Renal cortex interstitium (tissue), 15 donors: ENCODE data around the gene PSMA4. TPM values are rescaled to one million over a fixed set of nuclear protein-coding genes. Genes with fewer than 3 reads are reported as not detected.
A peak's percentile ranks its signal among the peaks of the same experiment; 100 is the strongest.
"Not testable (repeated sequence)": the region's sequence is repeated elsewhere in the genome, so short reads cannot be mapped to it uniquely, and the experiment has no call there.

Source experiments
- DNase-seq, 11 donors: peaks; one replicate each; pipeline ENCODE4 v3.0.0-alpha.2; 2013; ENCODE audit warnings: low read depth in 9 of 11, low spot score in 4 of 11; ENCODE audit errors: extremely low read depth in 1 of 11
- long read RNA-seq, 16 experiments: transcript quantifications; one replicate each; lab custom pipeline, GENCODE V29; 2026
- polyA plus RNA-seq, 3 donors: library from polyadenylated mRNA; unstranded; fragments of 120-200 nt; gene quantifications; one replicate each; pipeline ENCODE4 v1.2.1, GENCODE V29; 2013; ENCODE audit not compliant: insufficient read length in 3 of 3

Gene PSMA4
- polyA plus RNA-seq: 100 to 1,000 TPM; 230 to 296 (median 252) TPM
- long read RNA-seq, donor 1, full-length matches to known transcripts: 71 of 243 reads
- long read RNA-seq, donor 1, partial matches to known transcripts: 167 of 243 reads
- long read RNA-seq, donor 1, other reads (novel, unspliced or antisense): 5 of 243 reads
- long read RNA-seq, donor 2, full-length matches to known transcripts: 84 of 235 reads
- long read RNA-seq, donor 2, partial matches to known transcripts: 151 of 235 reads
- long read RNA-seq, donor 2, other reads (novel, unspliced or antisense): 0 of 235 reads
- long read RNA-seq, donor 3, full-length matches to known transcripts: 173 of 529 reads
- long read RNA-seq, donor 3, partial matches to known transcripts: 345 of 529 reads
- long read RNA-seq, donor 3, other reads (novel, unspliced or antisense): 11 of 529 reads
- long read RNA-seq, donor 4, full-length matches to known transcripts: 92 of 398 reads
- long read RNA-seq, donor 4, partial matches to known transcripts: 299 of 398 reads
- long read RNA-seq, donor 4, other reads (novel, unspliced or antisense): 7 of 398 reads
- long read RNA-seq, donor 5: 0 reads
- long read RNA-seq, donor 6, full-length matches to known transcripts: 99 of 288 reads
- long read RNA-seq, donor 6, partial matches to known transcripts: 189 of 288 reads
- long read RNA-seq, donor 6, other reads (novel, unspliced or antisense): 0 of 288 reads
- long read RNA-seq, donor 7, full-length matches to known transcripts: 150 of 590 reads
- long read RNA-seq, donor 7, partial matches to known transcripts: 432 of 590 reads
- long read RNA-seq, donor 7, other reads (novel, unspliced or antisense): 8 of 590 reads
- long read RNA-seq, donor 8: 0 reads
- long read RNA-seq, donor 9, full-length matches to known transcripts: 97 of 284 reads
- long read RNA-seq, donor 9, partial matches to known transcripts: 187 of 284 reads
- long read RNA-seq, donor 9, other reads (novel, unspliced or antisense): 0 of 284 reads
- long read RNA-seq, donor 10, full-length matches to known transcripts: 143 of 447 reads
- long read RNA-seq, donor 10, partial matches to known transcripts: 304 of 447 reads
- long read RNA-seq, donor 10, other reads (novel, unspliced or antisense): 0 of 447 reads
- long read RNA-seq, donor 11, full-length matches to known transcripts: 94 of 345 reads
- long read RNA-seq, donor 11, partial matches to known transcripts: 251 of 345 reads
- long read RNA-seq, donor 11, other reads (novel, unspliced or antisense): 0 of 345 reads
- long read RNA-seq, donor 12, full-length matches to known transcripts: 53 of 169 reads
- long read RNA-seq, donor 12, partial matches to known transcripts: 116 of 169 reads
- long read RNA-seq, donor 12, other reads (novel, unspliced or antisense): 0 of 169 reads
- long read RNA-seq, donor 13: 0 reads
- long read RNA-seq, donor 14, full-length matches to known transcripts: 137 of 387 reads
- long read RNA-seq, donor 14, partial matches to known transcripts: 250 of 387 reads
- long read RNA-seq, donor 14, other reads (novel, unspliced or antisense): 0 of 387 reads
- long read RNA-seq, donor 15, full-length matches to known transcripts: 39 of 105 reads
- long read RNA-seq, donor 15, partial matches to known transcripts: 66 of 105 reads
- long read RNA-seq, donor 15, other reads (novel, unspliced or antisense): 0 of 105 reads
- long read RNA-seq, donor 16, full-length matches to known transcripts: 298 of 977 reads
- long read RNA-seq, donor 16, partial matches to known transcripts: 667 of 977 reads
- long read RNA-seq, donor 16, other reads (novel, unspliced or antisense): 12 of 977 reads

GRCh38 chr15:78540141-78540870 is at the start of gene PSMA4:
TSS of gene PSMA4 (plus strand) at chr15:78540444. CDS start at chr15:78541928, 1,484 bp downstream.
- peak; percentile 77 to 92 (median 87) for DNase-seq

GRCh38 chr15:78492872-78493271 is 47.4 kb upstream of the PSMA4 start:
- DNase-seq: no peak

GRCh38 chr15:78501857-78502256 is 38.4 kb upstream of the PSMA4 start:
- no peak for DNase-seq

- no peak for DNase-seq
These were observed 37.6 kb upstream of the PSMA4 start for GRCh38 chr15:78502641-78503040.

GRCh38 chr15:78506971-78507830 is 33.0 kb upstream of the PSMA4 start, which contains the start of gene HYKK:
TSS of gene HYKK (plus strand) at chr15:78507577. CDS start at chr15:78513089, 5,512 bp downstream.
- peak; percentile 85 to 97 (median 94) for DNase-seq

- no peak for DNase-seq
These were observed 32.4 kb upstream of the PSMA4 start for GRCh38 chr15:78507831-78508160.

DNA sequence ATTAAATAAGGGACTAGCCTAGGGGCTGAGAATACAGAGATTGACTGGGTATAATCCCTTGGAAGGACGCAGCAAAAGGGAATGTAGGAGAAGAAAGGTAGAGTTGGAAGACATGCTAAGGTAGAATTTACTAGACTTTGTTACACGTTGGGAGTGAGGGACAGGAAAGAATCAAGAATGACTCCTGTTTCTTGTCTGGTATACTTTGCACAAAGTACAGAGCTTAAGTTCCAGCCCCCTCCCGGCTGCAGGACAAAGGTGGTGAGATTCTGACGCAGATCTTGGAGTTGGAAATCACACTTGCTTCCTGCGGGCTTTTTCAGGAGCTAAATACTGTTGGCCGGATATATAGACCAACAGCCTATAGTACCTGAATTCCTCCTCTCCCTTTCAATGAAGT is 32.0 kb upstream of the PSMA4 start:
- DNase-seq: no peak

DNA sequence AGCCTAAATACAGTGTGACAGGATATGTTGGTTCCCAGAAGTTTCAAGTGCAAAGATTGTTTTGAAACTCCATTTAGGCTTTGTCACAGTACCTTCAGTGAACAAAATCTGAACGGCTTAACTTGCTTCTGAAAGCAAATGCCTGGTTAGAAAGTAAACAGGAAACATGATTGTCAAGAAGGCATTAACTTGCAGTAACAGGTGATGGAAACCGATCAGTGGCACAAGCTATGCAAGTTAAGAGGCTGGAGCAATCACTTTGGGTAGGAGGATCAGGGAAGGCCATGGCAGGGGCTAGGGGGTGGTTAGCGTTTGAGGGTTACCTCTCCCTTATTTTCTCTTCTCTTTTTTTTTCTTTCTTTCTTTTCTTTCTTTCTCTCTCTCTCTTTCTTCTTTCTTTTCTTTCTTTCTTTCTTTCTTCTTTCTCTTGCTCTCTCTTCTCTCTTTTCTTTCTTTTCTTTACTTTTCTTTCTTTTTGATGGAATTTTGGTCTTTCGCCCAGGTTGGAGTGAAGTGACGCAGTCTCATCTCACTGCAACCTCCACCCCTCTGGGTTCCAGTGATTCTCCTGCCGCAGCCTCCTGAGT is 30.4 kb upstream of the PSMA4 start:
- DNase-seq: no peak

DNA sequence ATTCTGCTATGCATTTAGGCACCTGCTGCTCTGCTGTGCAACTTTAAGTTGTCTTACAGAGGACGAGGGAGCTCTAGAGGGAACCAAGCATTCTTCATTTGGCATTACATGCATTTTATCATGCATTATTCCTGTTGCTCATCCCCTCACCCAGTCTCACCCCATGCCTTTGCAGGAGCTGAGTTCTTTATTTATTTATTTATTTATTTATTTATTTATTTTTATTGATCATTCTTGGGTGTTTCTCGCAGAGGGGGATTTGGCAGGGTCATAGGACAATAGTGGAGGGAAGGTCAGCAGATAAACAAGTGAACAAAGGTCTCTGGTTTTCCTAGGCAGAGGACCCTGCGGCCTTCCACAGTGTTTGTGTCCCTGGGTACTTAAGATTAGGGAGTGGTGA is 20.2 kb upstream of the PSMA4 start:
- not testable (repeated sequence) for DNase-seq

GRCh38 chr15:78524230-78524629 is 16.0 kb upstream of the PSMA4 start:
- no peak for DNase-seq

DNA sequence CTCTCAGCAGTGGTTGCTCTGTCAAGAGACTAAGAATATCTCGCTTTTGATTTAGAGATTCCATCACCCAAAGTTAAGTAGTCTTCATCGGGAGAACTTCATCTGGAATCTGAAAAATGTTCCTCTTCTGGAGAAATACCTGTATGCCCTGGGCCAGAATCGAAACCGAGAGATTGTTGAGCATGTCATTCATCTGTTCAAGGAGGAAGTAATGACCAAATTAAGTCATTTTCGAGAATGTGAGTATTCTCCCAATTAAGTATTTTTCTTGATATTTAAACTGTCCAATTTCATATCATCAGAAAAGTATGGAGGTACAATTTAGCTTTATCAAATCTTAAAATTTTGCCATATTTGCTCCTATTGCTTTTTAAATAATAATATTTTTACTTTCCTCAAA is 12.9 kb upstream of the PSMA4 start:
- no peak for DNase-seq

GRCh38 chr15:78533331-78533730 is 6.9 kb upstream of the PSMA4 start:
- no peak for DNase-seq

DNA sequence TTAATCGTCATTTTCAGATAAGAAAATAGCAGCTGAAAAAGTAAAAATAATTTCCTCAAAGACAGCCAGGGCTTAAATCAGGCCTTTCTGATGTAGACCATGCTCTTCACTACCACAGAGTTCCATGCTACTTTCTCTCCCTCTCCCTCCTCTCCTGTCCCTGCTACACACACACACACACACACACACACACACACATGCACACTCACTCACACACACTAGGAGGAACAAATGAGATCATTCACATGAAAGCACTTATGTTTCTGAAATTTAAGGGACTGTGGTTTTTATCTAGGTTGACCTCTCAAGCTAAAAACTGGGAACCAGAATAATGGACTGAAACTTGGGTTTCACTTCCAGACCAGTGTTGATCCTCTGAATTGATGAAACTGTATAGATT is 4.1 kb upstream of the PSMA4 start:
- no peak for DNase-seq

DNA sequence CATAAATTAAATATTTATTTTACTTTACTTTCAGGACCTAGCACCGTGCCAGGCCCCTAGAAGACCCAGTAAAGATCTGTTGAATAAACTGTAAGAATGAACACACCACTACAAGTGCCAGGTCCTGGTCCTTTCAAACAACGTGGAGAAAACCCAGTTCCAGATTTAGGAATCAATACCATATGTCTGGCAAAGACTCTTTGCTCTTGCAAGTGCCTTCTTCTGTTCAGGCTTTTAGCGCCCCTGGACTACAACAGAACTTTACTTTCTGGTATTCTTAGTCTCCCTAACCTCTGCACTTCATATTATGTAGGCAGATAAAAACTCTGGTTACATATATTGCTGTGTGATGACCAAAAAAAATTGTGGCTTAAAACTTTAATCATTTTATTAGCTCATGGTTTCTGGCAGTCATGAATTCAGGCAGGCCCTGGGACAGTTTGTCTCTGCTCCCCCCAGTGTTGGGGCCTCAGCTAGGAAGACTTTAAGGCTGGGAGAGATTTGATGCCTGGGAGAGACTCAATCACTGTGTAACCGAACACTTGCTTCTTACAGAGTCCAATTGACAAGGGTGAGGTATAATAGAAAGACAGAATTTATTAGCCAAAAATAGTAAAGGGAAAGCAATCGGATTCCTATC is 2.9 kb upstream of the PSMA4 start:
- no peak for DNase-seq

- no peak for DNase-seq
These were observed 1.9 kb upstream of the PSMA4 start for GRCh38 chr15:78538358-78538757.
